NCI-H2029 (cell line): ENCODE measurements around the gene CTAGE15.
"Not testable (repeated sequence)": the region's sequence is repeated elsewhere in the genome, so short reads cannot be mapped to it uniquely, and the experiment has no call there.

Source experiments
- DNase-seq: peaks from one replicate; lab custom pipeline; 2025; lab: John Stamatoyannopoulos, UW

The CTAGE15 gene, protein sequence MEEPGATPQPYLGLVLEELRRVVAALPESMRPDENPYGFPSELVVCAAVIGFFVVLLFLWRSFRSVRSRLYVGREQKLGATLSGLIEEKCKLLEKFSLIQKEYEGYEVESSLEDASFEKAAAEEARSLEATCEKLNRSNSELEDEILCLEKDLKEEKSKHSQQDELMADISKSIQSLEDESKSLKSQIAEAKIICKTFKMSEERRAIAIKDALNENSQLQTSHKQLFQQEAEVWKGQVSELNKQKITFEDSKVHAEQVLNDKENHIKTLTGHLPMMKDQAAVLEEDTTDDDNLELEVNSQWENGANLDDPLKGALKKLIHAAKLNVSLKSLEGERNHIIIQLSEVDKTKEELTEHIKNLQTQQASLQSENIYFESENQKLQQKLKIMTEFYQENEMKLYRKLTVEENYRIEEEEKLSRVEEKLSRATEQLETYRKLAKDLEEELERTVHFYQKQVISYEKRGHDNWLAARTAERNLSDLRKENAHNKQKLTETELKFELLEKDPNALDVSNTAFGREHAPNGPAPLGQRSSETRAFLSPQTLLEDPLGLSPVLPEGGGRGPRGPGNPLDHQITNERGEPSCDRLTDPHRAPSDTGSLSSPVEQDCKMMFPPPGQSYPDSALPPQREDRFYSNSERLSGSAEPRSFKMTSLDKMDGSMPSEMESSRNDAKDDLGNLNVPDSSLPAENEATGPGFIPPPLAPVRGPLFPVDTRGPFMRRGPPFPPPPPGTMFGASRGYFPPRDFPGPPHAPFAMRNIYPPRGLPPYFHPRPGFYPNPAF

DNA sequence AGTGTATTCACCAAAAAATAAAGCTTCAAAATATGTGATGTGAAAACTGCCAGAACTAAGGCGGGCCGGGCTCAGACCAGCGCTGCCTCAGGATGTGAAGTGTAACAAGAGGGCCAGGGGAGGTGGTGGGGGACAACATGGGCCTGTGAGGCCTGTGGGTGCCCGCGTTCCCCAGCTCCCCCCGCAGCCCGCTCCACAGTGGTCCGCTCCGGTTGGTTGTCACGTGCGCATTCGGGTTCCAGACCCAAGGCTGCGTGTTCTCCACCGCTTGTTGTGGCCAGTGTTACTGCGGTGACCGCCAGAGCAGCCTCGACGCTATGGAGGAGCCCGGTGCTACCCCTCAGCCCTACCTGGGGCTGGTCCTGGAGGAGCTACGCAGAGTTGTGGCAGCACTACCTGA lies at the start of gene CTAGE15:
TSS of gene CTAGE15 (plus strand) at position 301 of the 400 bp plus-strand sequence. CDS start at position 318, 17 bp downstream.
- not testable (repeated sequence) for DNase-seq

DNA sequence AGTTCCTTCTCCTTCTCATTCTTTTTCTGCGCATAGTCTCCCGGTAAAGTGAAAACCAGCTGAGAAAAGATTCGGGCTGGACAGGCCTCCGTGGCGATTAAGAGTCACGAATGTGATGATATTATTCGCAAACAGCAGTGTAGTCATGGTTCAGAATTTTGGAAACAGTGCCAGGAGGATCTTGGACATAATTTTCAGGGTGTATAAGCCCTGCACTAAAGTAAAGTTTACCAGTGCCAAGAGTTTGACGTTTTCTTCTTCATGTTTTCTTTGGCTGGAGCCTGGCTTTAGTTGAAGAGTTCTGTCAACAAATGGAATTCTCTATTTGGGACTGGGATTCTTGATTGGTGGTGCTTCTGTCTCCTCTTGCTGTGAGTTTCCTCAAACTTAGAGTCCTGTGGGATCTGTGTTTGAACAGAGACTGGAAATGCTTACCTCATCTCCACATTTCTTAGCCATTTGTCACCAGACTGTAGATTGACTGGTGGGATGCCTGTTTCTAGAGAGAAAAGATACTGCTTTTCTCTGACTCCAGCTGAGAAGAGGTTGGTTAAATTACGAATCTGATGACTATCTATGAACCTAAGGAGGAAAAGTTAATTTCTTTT lies 49.2 kb upstream of the CTAGE15 start:
- not testable (repeated sequence) for DNase-seq

DNA sequence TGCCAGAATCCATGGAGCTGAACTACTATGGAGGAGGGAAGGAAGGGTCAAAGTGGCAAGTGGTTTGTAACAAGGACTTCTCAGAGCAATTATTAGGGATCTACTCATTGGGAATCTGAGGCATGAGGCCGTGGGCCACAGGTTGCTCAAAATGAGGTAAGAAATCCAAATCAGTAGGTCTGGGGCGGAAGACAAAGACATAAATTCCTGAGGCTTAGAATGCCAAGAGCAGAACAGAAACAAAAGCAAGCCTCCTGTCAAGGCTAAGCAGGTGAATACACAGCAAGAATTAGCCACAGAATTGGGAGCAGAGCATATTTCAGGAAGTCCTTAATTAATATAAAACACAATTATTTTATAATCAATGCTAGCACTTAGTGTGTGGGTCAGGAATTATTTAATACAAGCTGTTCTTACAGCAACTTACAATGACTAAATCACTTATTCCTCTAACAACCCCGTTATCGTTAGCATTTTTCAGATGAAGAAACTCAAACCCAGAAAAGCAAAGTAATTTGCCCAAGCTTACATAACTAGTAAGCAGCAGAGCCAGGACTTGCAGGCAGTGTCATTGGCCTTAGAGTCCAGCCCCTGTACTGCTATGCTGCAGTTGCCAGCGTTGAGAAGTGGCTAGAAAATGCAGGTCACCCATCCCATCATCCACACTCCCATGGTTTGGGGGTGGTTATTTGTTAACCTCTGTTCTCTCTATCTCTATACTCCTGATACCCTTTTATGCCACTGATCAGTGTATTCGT lies 40.3 kb upstream of the CTAGE15 start:
- DNase-seq: not testable (repeated sequence)

DNA sequence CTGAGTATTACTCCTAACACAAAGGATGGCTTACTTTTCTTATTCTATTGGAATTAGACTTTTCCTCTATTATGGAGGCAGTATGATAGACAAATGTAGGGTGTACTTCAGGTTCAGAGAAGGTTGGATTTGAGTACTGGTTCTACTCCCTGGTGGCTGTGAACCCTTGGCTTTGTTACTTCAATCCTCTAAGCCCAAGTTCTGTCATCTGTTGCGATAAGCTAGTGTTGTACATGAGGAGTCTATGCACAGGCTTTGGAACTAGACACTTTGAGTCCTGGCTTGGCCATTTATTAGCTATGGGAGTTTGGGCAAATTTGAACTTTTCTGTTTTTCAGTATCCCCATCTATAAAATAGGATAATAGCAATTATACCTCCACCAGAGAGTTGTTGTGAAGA lies 39.7 kb upstream of the CTAGE15 start:
- not testable (repeated sequence) for DNase-seq

DNA sequence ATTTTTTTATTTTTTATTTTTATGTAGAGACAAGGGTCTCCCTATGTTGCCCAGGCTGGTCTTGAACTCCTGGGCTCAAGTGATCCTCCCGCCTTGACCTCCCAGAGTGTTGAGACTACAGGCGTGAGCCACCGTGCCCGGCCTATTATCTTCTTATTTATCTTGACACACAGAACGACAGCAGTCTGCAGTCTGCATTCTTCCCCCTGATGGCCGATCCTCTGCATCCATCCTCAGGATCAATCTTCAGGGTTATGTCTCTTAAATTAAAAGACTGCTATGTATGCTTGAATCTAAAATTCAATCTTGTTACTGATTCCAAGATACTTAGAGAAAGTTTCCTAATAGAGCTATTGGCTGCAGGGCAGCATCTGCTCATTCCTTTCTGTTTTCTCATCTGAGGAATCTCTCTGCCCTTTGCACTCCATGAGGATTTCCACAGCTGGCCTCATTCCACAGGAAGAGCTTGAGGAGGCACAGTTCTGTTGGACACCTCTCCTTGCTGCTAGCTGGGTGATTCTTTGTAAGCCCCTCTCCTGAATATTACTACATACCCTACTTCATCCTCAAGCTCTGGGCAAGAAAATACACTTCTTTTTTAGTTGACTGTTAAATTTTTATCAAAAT lies 38.3 kb upstream of the CTAGE15 start:
- DNase-seq: not testable (repeated sequence)

DNA sequence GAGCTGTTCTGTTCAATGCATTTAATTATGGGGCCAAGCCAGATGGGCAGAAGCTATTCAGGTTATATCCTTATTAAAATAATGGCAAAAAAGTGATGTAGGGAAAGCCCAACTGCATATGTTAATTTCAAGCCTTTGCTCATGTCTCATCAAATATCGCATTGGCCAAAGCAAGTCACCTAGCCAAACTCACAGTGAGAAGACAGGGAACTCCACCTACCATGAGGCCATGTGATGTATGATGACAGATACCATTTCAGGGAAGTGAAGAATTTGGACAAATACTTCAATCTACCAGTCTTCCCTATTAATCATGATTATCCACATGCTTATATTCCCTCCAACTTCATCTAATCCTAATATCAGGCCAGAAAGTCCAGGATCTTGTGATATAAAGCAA lies 35.2 kb upstream of the CTAGE15 start:
- DNase-seq: not testable (repeated sequence)

DNA sequence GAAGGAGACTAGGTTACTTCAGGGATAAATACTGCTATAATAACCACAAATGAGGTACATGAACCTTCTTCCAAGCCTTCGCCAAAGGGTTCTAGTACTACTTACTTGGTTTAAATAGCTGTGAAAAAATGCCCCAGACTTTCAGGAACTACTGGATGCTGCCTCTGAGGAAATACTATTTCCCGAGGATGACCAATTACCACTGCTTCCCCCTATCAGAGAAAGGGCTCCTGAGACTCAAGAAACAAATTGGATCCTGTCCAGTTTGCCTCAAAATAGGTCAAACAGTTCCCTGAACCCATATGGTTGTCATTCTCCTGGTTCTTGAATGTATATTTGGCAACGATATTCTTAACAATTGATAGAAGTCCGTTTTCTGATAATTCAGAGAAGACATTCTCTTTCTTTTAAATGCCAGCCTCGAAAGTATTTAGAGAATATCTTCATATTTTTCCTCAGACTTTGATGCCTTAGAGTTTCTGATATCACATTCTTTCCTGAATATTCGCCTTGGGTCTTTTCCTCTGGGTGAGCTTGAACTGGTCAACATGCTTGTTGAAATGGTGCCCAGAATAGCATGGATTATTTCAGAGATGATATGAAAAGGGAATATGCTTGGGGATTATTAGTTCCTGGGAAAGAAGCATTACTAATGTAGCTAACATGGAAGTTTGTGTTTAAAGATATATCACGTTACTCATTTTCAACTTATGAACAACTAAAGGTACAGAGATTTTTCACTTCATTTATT lies 28.1 kb upstream of the CTAGE15 start:
- not testable (repeated sequence) for DNase-seq

DNA sequence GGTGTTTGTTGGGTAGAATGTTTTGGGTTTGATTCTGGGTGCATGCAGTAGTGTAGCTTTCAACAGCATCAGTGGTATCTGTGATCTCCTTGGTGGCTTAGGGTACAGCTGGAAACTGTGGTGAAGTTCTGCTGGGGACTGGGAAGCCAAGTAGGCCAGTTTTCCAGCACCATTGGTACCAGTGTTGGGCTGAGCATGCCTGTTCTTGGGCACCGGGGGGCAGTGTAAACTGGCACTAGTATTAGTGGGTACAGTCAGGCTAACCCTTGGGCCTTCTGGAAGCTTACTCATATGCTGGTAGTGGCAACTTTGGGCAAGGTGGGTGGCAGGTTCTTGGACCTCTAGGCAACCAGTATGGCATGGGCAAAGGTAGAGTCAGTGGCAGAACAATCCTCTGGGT lies 15.6 kb upstream of the CTAGE15 start:
- DNase-seq: not testable (repeated sequence)

DNA sequence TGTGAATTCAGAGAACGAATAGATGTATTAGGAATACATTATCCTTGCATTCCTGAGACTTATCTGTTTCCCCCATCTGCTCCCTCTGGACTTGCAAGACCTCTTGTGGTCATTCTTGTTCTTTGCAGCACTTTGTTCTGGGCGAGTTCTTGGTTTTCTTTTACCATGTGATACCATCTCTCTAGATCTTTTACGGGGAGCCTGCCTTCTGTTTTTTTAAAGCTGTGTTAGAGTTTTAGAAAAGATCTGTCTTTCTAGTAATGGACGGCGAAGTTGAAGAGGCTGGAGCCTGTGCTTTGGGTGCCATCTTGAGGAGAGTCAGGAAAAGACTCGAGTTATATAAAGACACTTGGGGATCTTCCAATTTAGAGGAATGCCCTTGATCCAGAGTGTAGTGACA lies 8.3 kb upstream of the CTAGE15 start:
- DNase-seq: not testable (repeated sequence)

DNA sequence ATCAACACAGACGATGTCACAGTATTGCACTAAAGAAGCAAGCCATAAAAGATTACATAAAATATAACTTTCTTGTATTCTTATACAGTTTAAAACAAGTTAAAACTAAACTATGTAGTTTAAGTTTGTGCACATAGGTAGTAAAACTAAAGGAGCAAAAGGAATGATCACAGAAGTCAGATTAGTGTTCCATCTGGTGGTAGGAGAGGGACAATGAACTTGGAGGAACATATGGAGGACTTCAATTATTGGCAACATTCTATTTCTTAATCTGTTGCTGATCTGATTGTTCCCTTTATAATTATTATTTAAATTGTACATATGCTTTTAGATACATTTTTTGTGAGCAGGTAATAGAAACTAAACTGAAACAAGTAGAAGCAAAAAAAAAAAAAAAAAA lies 5.6 kb upstream of the CTAGE15 start:
- DNase-seq: not testable (repeated sequence)

DNA sequence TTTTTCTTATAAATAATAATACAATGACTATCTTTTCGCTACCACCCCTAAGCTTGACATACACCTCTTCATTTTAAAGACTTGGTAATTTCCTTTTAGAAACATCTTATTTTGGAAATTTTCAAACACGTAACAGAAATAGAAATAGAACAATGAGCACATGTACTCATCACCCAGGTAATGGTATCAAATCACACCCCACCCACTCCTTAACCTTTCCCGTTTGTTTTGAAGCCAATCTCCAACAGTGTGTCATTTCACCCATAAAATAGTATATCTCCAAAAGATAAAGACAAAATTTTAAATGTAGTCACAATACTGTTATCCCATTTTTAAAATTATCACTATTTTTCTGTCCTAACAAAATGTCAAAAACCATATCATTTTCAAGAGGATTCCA lies 16.6 kb downstream of the CTAGE15 start:
- not testable (repeated sequence) for DNase-seq

DNA sequence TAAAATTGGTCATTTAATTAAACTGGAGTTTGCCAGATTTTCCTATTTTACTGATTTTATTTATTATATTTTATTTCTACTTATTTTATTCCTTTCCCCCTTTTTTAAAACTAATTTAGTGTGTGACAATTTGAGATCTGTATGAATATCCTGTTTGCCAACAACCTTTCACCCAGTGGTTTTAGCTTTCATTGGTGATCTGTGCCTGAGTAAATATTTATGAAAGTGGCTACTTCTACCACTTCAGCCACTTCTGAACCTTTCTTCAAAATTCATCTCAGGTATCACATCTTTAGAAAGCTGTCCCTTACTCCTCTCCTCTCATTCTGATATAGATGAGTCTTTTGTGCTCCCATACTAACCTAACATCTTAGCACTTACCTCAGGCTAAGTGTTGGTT lies 18.3 kb downstream of the CTAGE15 start:
- not testable (repeated sequence) for DNase-seq

DNA sequence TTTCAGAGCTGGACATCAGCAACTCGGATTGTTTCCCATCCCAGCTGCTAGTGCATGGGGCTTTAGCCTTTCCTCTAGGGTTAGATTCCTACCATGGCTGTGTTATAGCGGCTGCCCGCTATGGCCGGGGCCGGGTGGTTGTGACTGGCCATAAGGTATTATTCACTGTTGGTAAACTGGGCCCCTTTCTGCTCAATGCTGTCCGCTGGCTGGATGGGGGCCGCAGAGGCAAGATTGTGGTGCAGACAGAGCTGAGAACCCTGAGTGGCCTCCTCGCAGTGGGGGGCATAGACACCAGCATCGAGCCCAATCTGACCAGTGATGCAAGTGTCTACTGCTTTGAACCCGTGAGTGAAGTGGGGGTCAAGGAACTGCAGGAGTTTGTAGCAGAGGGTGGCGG lies 26.5 kb downstream of the CTAGE15 start:
- not testable (repeated sequence) for DNase-seq

DNA sequence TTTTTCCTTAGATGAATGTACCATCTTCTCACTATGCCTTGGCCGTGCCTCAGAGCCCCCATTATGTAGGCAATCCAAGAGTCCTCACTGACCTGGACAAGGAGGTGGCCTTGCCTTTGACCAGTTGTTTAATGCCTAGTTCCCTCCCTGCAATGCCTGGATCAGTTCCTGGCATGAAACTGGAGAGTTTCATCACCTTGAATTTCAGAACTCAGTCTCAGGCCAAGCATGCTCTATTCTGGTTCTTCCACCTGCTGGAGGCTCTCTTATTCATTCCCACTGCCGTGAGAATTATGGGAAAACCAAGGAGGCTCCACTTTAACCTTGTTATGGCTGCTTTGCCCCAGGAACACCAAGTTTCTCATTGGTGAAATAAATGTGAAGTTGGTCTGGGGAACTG lies 31.9 kb downstream of the CTAGE15 start:
- not testable (repeated sequence) for DNase-seq

DNA sequence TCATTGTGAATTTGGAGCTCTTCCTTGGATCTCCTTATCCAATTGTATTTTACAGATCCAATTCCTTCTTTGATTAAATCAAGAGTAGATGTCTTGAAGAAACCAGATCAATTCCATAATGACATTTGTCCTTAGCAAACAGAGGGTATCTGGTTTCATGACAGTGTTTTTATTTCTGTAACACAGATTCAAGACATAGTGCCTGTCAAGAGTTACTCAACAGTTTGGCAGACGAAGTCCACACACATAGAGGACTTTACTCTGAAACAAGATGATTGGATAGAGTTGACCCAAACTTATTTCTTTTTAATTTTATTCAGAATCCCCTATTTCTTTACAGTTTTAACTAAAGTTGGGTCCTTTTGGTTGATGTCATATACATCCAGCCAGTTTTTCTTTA lies 34.5 kb downstream of the CTAGE15 start:
- not testable (repeated sequence) for DNase-seq

DNA sequence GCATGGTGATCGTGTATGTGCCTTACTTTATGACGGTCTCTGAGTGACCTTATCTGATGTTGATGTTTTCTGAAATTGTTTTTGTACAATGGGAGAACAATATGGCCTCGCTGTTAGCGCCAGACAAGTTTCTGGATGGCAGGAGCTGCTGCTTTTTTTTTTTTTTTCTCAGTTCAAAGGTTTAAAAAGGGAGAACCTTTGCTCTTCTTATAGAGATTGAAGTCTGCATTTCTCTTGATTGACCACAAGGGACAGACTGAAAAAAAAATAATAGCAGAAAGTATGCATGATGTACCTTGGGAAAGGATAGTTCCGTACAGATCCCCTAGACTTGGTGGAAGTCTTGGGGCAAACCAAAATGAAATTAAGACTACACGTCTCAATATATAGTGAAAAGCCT lies 43.9 kb downstream of the CTAGE15 start:
- DNase-seq: not testable (repeated sequence)

DNA sequence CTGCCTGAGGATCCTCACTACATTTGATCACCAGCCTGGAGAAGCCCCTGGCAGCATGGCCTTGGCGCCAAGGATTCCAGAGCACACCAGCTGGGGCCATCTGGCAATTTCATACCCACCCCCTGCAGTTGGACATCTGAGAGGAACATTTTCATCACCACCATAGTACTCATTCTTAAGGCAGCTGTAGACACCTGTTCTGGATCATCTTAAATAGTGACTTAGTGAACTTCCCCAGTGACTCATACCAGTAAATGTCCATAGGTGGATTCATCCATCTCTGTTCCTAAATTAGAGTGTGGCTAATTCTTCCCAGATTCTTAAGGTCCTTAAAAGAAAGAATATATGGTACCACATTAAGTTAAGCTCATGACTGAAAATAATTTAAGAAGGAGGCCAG lies 45.6 kb downstream of the CTAGE15 start:
- DNase-seq: not testable (repeated sequence)

DNA sequence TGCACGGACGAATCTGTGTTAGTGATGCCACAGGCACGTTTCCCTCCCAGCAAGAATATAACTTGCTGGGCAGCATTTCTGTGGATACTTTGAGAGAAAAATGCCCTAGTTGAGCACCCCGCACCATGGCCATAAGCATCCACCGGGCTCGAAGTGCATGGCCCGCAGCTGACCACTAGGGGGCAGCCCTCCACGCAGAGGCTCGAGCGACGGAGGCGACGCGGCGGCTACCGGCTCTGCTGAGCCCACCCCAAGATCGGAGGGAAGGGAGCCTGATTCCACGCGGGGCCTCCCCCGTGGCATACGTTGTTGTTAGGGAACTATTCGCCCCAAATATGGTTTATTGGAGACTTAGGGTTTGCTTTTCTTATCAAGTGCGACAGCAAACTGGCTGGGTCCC lies 48.5 kb downstream of the CTAGE15 start:
- not testable (repeated sequence) for DNase-seq

DNA sequence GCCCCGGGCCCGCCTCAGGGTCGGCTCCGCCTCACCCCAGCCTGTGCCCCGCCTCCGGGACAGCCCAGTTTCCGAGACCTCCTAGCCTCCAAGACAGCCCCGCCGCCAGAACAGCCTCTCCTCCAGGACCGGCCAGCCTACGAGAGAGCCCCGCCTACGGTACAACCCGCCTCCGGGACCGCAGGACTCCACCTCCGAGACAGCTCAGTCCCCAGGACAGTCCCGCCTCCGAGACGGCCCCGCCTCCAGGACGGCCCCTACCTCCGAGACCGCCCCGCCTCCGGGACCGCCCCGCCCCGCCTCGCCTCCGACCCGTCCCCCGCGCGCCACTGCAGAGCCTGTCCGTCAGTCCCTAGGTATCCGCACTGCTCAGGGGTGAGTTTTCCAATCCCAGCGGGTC lies 49.0 kb downstream of the CTAGE15 start, which contains the start of gene TCAF2:
TSS of gene TCAF2 (plus strand) at position 329 of the 400 bp plus-strand sequence.
- not testable (repeated sequence) for DNase-seq

DNA sequence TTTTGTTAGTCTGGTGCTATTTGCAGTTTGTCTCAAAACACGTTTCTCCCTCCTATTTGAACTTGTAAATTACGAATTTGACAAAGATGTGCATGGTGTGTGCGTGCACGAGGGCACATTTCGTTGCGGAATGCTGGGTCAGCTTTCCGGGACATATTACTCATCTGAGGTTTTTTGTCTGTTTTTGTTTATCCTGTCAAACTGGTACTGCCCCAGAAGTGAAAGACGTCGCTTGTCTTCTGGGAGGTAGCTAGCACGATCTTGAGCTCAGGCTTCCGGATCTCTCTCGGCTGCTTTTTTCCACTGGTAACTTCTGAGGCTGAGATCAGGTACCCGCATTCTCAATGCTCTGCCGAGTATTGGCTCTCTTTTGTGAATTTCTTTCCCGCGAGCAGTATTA lies 49.6 kb downstream of the CTAGE15 start:
- not testable (repeated sequence) for DNase-seq
